ENCODE results near the gene KRTAP2-1.
"Not testable (repeated sequence)": the region's sequence is repeated elsewhere in the genome, so short reads cannot be mapped to it uniquely, and the experiment has no call there.

The KRTAP2-1 gene, protein sequence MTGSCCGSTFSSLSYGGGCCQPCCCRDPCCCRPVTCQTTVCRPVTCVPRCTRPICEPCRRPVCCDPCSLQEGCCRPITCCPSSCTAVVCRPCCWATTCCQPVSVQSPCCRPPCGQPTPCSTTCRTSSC

DNA sequence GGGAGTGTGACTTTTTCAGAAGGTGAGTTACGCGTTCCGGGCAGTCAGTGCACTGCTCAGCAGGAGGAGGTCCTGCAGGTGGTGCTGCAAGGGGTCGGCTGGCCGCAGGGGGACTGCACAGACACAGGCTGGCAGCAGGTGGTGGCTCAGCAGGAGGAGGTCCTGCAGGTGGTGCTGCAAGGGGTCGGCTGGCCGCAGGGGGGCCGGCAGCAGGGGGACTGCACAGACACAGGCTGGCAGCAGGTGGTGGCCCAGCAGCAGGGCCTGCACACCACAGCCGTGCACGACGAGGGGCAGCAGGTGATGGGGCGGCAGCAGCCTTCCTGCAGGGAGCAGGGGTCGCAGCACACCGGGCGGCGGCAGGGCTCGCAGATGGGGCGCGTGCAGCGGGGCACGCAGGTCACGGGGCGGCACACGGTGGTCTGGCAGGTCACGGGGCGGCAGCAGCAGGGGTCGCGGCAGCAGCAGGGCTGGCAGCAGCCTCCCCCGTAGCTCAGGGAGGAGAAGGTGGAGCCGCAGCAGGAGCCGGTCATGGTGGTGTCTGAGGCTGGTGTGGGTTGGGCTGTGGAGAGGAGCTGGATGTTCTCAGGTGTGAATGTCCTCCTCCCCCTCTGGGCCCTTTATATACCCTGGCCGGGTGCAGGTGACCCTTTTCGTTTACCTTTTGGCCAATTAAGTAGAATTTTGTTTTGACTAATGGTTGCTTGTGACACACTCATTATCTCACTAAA lies at the start of gene KRTAP2-1:
TSS of gene KRTAP2-1 (minus strand) at position 582 of the 731 bp plus-strand sequence. CDS start at position 533, 49 bp downstream.
- not testable (repeated sequence) for DNase-seq

DNA sequence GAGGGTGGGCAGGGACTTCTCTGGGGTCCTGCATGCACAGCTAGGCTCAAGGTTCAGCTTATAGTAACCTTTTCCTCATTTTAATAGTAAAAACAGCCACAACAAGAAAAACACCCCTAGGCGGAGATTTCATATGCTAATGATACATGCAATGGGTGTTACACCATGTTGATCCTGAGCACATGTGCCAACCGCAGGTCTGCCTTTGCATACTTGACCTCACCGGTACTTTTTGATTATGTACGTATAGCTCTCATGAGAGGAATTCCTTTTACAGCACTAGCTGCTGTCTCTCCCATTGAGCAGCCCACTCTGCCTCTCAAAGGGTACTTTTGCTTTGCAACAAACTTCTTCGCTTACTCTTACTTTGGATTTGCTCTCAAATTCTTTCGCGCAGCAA lies 48.9 kb upstream of the KRTAP2-1 start:
- no peak for DNase-seq

DNA sequence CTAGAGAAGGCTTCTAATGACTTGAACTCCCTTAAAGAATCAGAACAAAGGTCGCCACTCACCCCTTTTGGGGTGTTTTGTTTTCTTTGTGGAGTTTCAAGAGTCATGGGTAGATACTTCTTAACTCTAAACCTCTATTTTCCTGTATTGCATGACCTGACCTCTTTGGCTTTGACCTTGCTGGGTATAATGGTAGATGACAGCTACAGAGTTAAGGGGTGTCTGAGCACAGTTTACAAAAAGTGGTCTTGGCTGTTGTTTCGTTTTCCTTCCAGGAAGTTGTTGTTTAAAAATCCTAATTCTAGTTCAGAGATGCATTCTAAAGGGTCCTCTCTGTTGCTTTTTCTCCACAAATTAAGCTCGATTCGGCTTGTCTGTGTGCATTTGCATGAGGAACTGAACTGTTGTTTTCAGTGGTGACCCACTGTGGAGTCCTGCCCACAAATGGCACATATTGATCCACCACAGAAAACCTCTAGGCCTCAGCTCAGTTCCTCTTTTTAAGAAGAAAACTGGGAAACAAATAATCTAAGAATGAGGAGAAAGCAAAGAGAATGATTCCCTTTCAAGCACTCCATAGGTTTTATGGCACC lies 41.7 kb upstream of the KRTAP2-1 start:
- DNase-seq: not testable (repeated sequence)

DNA sequence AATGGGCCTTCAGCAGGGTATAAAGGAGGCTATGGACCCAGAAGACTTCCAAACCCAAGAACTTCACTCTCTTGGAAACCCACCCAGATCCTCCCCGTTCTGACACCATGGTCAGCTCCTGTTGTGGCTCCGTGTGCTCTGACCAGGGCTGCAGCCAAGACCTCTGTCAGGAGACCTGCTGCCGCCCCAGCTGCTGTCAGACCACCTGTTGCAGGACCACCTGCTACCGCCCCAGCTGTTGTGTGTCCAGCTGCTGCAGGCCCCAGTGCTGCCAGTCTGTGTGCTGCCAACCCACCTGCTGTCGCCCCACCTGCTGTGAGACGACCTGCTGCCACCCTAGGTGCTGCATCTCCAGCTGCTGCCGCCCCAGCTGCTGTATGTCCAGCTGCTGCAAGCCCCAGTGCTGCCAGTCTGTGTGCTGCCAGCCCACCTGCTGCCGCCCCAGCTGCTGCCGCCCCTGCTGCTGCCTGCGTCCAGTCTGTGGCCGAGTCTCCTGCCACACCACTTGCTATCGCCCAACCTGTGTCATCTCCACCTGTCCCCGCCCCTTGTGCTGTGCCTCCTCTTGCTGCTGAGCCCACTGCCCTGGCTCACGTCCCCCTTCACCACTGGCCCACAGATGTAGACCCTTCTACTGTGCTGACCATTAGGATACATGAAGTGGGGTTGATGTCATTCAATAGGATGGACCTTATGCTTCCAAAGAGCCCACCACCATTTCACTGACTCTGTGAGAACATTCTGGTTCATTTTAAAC lies 37.2 kb upstream of the KRTAP2-1 start, which contains the start of gene KRTAP4-7:
TSS of gene KRTAP4-7 (plus strand) at position 51 of the 757 bp plus-strand sequence. CDS start at position 108, 57 bp downstream.
- not testable (repeated sequence) for DNase-seq

DNA sequence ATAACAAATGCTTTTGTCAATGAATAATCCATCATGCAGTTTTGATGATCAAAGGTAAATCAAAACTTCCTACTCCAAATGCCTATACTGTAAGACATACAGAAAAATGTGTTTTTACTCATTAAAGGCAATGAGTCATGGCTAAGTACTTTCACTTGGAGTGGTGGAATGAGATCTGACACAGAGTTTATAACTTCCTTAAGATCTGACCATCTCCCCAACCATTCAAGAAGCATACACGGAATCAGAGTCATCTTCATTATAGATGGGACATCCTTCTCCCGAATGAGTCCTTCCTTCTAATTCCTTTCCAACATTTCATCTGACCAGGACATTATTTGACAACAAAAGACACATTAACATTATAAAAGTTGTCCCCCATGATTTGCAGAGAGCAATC lies 36.3 kb upstream of the KRTAP2-1 start:
- not testable (repeated sequence) for DNase-seq

DNA sequence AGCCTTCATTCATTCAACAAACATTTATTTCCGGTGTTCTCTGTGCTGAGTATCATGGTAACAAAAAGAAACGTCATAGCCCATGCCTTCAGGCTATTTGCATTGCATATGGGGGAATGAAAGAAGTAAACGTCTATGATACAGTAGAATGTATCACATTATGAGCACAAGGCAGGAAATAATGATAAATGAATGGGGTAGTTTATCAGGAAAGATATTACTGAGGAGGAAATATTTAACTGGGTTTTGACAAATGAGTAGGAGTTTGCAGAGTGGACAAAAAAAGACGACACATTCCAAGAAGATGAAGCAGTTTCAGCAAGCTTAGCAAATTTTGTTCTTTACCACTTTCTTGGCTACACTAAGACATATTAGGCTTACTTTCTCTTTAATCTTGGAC lies 35.5 kb upstream of the KRTAP2-1 start:
- no peak for DNase-seq

DNA sequence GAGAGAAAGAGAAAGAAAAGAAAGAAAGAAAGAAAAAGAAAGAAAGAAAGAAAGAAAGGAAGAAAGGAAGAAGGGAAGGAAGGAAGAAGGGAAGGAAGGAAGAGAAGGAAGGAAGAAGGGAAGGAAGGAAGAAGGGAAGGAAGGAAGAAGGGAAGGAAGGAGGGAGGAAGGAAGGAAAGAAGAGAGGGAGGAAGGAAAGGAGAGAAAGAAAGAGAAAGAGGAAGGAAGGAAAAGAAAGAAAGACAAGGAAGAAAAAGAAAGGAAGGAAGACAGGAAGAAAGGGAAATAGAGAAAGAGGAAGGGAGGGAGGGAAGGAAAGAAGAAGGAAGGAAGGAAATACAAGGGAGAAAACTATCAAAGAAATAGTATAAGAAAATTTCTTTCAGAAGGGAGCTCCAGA lies 29.7 kb upstream of the KRTAP2-1 start:
- DNase-seq: no peak

DNA sequence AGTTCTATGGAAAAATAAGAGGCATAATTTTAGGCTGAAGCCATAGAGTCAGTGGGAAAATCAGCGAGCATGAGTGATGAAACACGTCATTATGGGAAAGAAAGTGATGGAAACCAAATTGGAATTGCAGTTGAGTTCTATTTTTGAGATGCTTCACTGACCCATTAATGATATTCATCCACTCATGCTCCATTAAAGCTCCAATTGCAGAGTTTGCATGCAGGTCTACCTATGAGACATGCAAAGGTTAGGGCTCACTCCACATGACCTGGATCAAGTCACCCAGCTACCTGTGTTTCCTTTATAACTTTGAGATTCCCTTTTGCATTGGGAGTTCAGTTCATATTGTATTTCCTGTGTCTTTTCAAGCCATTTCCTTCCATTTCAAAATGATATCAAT lies 26.6 kb upstream of the KRTAP2-1 start:
- DNase-seq: no peak

DNA sequence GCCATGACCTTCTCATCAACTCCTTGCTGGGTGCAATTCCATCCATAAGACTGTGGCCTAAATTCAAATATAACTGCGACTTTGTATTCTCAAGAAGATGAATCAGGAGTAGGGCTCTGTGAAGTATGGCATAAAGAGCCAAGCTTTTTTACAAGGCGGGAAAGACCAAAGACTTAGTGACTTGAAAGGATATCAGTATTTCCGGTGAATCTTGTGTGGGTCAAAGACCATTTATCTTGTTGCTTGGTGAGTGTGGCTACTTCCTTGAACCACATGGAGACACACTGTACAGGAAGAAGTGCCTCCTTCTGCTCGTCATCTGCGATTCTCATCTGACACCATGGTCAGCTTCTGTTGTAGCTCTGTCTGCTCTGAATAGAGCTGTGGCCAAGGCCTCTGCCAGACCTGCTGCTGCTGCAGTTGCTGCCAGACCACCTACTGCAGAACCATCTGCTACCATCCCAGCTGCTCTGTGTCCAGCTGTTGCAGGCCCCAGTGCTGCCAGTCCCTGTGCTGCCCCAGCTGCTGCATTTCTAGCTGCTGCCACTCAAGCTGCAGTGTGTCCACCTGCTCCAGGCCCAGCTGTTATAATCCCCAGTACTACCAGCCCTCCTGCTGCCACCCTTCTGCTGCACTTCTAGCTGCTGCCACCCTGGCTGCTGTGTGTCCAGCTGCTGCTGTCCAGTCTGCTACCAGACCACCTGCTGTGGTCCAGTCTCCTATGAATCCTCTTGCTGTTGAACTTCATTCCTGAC lies 24.7 kb upstream of the KRTAP2-1 start:
- DNase-seq: no peak

DNA sequence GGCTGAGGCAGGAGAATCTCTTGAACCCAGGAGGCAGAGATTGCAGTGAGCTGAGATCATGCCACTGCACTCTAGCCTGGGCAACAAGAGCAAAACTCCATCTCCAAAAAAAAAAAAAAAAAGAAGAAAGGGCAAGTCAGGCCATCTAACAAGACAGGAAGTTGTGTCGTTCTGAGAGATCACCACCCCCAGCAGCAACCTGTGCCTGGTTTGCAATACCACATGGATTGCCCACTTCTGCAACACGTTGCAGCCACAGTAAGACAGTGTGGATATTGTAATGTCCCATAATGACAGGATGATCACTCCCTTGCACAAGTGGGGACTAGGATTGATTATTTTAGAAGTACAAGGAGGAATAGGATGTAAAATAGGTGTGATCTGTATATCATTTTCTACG lies 21.9 kb upstream of the KRTAP2-1 start:
- no peak for DNase-seq

DNA sequence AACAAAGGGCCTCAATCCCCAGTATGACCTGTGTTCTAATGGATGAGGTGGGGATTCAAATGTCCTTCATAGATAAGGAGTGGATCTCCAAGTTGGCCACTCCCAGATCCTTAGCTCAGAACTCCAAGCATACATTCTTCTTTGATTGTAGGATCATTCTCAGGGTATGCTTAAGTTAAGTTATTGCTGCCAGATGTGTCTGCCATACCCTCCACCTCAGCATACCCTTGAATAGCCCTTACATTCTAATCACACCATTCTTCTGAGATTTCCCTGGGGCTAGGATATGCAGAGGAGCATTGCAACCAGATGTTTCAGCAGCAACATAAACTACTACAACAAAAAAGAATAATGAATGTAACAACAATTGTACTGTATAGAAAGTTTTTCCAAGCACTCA lies 20.2 kb upstream of the KRTAP2-1 start:
- no peak for DNase-seq

DNA sequence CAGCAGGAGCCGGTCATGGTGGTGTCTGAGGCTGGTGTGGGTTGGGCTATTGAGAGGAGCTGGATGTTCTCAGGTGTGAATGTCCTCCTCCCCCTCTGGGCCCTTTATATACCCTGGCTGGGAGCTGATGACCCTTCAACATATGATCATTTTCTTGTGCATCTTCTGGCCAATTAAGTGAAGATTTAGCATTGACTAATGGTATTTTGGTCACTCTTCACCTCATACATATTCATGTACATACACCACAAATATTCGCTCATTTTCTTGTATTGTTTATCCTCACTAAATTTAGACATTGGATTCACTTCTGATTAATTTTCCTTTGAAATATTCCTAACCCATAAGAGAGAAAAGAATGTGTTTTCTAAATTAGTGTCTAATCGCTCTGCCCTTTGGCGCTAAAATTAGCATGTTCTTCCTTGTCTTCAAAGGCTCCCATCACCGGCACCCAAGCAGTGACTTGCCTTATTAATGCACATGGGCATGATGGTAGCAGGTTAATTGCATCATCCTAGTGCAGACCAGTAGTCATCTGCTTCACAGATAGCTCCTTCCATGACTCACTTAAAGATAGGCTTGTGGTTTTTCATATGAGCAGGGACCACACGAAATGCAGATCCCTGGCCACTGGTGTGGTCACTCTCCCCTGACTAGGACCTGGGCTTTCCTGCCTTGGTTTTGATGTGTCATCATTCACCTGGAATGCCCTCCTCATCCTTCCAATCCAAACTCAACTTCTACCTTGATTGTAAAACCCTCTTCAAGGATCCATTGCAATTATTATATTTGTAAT lies 18.9 kb upstream of the KRTAP2-1 start, which contains the start of gene KRTAP2-4:
TSS of gene KRTAP2-4 (minus strand) at position 51 of the 796 bp plus-strand sequence. CDS start at position 17, 34 bp downstream.
- DNase-seq: no peak

DNA sequence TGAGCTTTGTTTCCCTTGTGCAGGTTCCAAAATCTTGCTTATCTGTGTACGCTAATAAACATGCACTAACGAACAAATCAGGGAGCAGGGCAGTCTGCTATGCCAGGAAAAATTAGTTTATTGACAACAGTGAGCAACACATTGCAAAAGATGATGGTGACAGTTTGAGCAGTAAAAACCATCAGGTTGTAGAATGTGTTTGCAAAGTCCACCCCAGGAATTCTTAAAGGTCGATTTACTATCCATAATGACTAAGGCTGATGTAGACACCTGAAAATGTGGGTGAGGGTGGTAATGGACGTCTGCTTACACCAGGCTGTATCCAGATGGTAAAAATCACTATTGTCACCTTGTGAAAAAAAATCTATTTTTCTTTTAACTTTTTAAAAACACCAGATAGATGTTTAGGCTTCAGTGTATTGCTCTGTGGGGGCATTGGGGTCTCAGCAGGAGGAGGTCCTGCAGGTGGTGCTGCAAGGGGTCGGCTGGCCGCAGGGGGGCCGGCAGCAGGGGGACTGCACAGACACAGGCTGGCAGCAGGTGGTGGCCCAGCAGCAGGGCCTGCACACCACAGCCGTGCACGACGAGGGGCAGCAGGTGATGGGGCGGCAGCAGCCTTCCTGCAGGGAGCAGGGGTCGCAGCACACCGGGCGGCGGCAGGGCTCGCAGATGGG lies 18.0 kb upstream of the KRTAP2-1 start:
- not testable (repeated sequence) for DNase-seq

DNA sequence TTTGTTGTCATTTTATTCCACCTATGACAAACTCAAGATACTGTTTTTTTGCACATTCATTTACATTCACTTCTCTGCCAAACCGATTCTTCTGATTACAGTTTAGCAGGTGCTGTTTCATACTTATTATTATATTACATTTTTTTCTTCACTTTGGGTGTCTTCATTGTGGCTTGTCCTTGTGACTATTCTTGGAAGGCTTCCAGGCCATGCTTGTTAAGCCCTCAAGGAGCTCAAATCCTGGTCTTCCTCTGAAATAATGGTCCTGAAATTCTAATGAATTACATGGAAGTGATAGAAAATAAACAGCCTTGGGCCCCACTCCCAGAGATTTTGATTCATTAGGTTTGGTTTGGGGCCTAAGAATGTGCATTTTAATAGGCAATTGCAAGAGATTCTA lies 17.2 kb upstream of the KRTAP2-1 start:
- DNase-seq: no peak

DNA sequence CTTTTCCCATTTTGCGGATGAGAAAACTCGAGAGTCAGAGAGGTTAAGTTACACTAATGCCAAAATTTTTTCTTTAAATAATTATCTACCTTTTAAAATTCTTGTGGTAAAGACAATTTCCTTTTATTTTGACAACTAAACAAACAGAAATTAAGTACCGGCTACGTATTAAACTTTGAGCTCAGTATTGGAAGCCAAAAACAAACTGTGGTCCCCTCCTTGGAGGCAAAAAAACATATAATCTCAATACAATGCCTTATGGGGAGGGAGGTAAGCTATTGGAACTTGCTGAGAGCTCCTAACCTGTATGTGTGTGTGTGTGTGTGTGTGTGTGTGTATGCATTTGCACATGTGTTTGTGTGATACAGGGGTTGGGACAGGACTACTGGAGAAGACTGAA lies 16.3 kb upstream of the KRTAP2-1 start:
- DNase-seq: no peak

DNA sequence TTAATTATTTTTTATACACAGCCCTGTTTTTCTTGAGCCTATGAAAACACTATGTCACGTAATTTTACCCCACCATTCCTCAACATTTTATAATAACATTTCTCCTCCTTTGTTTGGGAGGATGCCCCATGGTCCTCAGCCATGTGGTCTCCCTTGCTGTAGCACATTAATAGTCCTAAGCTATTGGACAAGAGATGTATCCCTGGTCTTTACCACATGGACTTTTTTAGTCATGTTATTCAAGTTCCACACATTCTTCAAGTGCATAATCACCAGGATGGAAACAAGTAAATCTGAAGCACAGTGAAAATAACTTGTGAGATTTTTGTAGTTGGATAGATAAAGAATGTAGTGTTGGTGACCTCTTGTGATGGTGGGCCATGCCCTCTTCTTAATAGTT lies 14.8 kb upstream of the KRTAP2-1 start:
- DNase-seq: no peak

DNA sequence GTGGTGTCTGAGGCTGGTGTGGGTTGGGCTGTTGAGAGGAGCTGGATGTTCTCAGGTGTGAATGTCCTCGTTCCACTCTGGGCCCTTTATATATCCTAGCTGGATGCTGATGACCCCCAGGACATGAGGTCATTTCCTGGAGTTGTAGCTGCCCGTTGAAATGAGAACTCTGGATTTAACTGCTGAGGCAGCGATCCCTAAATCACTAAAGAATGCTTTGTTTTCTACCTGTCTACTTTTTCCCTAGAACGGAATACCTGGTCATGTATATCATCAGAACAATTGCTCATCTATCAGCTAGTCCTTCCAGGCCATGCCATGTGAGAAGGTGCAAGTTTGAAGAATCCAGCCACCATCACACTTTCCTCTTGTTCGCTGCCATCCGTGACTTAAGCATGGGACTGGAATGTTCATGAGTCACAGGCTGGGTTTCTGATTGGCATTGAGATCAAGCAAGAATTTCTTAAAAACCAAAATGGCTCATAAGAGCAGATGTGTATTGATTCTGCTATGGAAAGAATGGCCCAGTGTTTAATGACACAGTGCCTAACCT lies 13.0 kb upstream of the KRTAP2-1 start, which contains the start of gene KRTAP2-3:
TSS of gene KRTAP2-3 (minus strand) at position 63 of the 553 bp plus-strand sequence. CDS start 64 bp downstream, outside the sequence.
- DNase-seq: no peak

DNA sequence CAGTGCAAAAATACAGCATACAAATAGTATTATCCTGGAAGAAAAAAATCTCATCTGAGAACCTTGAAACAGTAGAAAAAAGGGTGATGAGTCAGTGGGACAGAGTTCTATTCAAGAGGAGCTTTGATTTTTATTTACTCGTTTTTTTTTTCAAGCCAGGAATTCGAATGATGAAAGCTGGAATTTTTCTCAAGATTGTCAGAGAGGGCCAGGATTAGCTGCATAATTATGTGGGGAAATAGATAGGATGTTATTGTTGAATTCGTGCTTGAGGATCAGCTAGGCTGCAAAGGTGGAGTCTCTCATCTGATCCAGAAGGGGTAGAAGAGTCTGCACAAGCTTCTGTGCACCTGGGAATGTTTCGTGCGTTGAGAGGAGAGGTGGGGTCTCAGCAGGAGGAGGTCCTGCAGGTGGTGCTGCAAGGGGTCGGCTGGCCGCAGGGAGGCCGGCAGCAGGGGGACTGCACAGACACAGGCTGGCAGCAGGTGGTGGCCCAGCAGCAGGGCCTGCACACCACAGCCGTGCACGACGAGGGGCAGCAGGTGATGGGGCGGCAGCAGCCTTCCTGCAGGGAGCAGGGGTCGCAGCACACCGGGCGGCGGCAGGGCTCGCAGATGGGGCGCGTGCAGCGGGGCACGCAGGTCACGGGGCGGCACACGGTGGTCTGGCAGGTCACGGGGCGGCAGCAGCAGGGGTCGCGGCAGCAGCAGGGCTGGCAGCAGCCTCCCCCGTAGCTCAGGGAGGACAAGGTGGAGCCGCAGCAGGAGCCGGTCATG lies 12.3 kb upstream of the KRTAP2-1 start:
- not testable (repeated sequence) for DNase-seq

DNA sequence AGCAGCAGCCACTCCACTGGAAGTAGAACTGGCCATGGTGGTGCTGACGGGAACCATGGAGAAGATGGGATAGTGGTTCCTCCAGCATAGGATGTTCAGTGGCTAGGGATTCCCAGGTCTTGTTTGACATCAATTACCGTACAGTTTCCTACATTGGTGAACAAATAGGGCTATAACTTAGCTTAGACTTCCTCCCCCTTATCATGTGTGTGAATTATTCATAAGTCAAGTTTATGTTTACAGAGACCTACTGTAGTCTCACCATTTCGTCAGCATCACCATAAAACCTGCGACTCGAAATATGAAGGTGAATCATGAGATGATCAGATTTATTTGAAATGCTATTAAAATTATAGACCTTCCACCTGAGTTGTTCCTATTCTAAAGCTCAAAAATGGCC lies 11.6 kb upstream of the KRTAP2-1 start:
- no peak for DNase-seq

DNA sequence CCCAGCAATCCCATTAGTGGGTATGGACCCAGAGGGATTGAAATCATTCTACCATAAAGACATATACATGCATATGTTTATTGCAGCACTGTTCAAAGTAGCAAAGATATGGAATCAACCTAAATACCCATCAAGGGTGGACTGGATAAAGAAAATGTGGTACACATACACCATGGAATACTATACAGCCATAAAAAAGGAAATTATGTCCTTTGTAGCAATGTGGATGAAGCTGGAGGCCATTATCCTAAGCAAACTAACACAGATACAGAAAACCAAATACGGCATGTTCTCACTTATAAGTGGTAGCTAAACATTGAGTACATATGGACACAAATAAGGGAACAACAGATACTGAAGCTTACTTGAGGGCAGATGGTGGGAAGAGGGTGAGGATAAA lies 10.4 kb upstream of the KRTAP2-1 start:
- DNase-seq: no peak

Measured in NCI-H510A treated with DMSO at 0.1 percent for 48 hours (cell line).